GM12875 (cell line): ENCODE measurements around the gene POLR3E.

Source experiments
- H3K4me3 ChIP-seq: one replicate; pipeline ENCODE4 v1.5.1; 2011; ENCODE audit warnings: low read depth, low read length, control low read depth
- CTCF ChIP-seq: IDR thresholded peaks from 2 replicates; pipeline ENCODE4 v1.5.1; 2011; ENCODE audit warnings: low read depth, mild to moderate bottlenecking, control low read depth, inconsistent platforms, low read length, moderate library complexity, borderline replicate concordance; ENCODE audit not compliant: insufficient read depth

Gene POLR3E

DNA sequence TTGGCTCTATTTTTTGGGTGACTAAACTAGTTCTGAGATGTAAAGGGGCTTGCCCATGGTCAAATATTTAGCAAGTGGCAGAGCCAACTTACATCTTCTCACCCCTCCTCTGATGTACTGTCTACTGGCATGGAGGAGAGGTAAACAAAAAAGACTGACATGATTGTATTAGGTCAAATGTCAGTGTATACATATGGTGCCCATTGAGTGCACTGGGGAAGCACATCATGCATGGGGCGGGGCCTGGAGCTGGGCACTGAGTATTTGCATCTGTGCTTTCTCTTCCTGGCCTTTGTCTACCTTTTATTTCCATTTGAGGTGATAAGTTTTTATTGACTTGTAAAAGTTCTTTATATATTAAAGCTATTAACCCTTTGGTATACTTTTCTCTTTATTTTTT, 22.3 kb upstream of the POLR3E start:
- TF ChIP-seq CTCF: no peak
- no peak overlapping the region for H3K4me3 ChIP-seq

- no peak for TF ChIP-seq CTCF
- no peak overlapping the region for H3K4me3 ChIP-seq
These were observed 18.6 kb upstream of the POLR3E start for GRCh38 chr16:22278441-22279230.

- TF ChIP-seq CTCF: no peak
- no peak overlapping the region for H3K4me3 ChIP-seq
These were observed 14.8 kb upstream of the POLR3E start for GRCh38 chr16:22282254-22282892.

- H3K4me3 ChIP-seq: no peak overlapping the region
- TF ChIP-seq CTCF: no peak
These were observed 12.6 kb upstream of the POLR3E start for GRCh38 chr16:22284637-22285036.

DNA sequence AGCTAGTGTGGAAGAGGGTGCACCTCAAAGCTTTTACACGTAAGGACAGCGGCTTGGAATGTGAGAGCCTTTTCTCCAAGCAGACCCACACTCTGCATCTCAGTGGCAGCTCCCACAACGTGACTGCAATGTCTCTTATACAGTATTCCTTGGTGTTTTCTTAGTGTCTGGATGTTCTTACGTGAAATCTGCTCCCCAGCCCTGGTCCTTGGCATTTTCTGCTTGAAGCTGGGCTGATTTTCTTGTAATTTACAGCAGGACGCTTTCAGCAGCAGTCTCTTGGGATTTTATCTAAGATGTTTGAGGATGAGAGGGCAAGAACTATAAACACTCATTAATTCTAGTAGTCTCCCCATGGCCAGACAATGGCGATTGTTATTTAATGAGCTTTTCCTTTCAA, 12.1 kb upstream of the POLR3E start:
- no peak for TF ChIP-seq CTCF
- no peak overlapping the region for H3K4me3 ChIP-seq

DNA sequence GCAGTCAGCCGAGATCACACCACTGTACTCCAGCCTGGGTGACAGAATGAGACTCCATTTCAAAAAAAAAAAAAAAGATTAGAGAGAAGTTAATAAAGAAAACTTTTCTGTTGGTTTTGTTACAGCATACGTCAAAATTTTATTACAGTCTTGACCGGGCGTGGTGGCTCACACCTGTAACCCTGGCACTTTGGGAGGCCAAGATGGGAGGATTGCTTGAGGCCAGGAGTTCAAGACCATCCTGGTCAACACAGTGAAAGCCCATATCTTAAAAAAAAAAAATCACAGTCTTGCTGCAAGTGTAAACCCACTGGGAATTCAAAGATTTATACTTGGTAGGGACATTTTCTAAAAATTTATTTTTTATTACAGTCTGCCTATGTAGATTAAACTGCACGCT, 6.2 kb upstream of the POLR3E start:
- H3K4me3 ChIP-seq: no peak overlapping the region
- TF ChIP-seq CTCF: no peak

GRCh38 chr16:22291860-22292318, 5.3 kb upstream of the POLR3E start:
- no peak for TF ChIP-seq CTCF

More at GRCh38 chr16:22291860-22292318, 5.3 kb upstream of the POLR3E start:
- H3K4me3 ChIP-seq: no peak overlapping the region
